H1 (cell line): ENCODE results near the gene SLC25A3. TPM values are rescaled to one million over a fixed set of nuclear protein-coding genes. Genes with fewer than 3 reads are reported as not detected.

Experiments
- CHD7 ChIP-seq: fragments of 300-600 bp; sonication (generic); IDR thresholded peaks from 2 replicates; pipeline ENCODE4 v1.7.1; 2012; ENCODE audit warnings: low read length, moderate library complexity, mild to moderate bottlenecking, inconsistent platforms; ENCODE audit not compliant: insufficient replicate concordance
- polyA plus RNA-seq, 7 experiments: library from polyadenylated mRNA; depleted of rRNA in 3 of 7; stranded (reverse) in 5 of 7; unstranded in 2 of 7; fragments of >200 nt in 5 of 7; fragments of 200-250 nt in 2 of 7; gene quantifications; 1 replicate in 5 of 7; 2 replicates in 1 of 7; 4 replicates in 1 of 7; pipeline versions ENCODE4 v1.2.1 to v1.2.3, GENCODE V29; 2011 to 2013; ENCODE audit warnings: missing spikeins in 2 of 7, mixed read lengths in 2 of 7
- total RNA-seq: library from RNA; stranded (reverse); fragmentation: NEBNext Ultra II Directional; extraction: Animal tissue kit (Norgen Biotek cat#: 25700); gene quantifications from 2 replicates; pipeline ENCODE4 v1.2.1, GENCODE V29; 2021

SLC25A3 gene
- total and polyA plus RNA-seq, 2 of the 8 experiments (the other 6 are each of a cell fraction or from before 2014, with no cell fraction given), result 702 to 709 TPM

DNA sequence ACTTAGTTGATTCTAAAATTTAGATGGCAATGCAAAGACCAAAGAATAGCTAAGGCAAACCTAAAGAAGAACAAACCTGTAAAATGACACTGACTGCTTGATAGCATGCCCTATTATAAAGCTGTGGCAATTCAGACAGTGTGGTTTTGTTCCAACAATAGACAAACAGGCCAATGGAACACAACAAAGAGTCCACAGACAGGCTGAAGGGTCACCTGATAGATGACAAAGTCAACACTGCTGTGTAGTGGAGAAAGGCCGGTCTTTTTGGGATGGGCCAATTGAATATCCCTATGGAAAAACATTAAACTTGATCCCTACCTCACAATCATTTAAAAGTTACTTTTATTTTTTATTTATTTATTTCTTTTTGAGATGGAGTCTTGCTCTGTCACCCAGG lies 33.8 kb upstream of the SLC25A3 start (continued):
- no peak for TF ChIP-seq CHD7
